Endometrium (tissue), 2 donors: ENCODE data around the gene ITPR2.

Experiments used
- FAIRE-seq: peaks from 2 replicates; lab custom pipeline; 2012; peaks lifted over from hg19 to GRCh38; lab: Jason Lieb, UNC
- donor health status: control.
- donor health status: control.

The ITPR2 gene

DNA sequence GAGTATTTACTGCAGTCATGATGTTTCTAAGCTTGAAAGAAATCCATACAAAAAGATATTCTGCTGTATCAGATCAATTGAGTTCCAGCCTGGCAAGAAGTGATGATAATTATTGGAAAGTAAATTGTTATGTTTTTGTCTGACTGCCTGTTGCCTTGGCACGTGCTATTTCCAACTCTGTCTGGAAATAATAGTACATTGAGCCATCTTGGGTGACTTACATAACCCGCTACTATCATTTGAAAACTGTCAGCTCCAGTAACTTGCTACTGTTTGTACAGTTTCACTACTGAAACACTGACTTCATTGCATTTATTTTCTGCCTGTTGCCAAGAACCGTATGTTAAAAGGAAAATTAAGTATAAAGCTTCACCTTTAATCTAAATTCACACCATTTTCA lies 318.6 kb downstream of the ITPR2 start:
- FAIRE-seq, result no peak

DNA sequence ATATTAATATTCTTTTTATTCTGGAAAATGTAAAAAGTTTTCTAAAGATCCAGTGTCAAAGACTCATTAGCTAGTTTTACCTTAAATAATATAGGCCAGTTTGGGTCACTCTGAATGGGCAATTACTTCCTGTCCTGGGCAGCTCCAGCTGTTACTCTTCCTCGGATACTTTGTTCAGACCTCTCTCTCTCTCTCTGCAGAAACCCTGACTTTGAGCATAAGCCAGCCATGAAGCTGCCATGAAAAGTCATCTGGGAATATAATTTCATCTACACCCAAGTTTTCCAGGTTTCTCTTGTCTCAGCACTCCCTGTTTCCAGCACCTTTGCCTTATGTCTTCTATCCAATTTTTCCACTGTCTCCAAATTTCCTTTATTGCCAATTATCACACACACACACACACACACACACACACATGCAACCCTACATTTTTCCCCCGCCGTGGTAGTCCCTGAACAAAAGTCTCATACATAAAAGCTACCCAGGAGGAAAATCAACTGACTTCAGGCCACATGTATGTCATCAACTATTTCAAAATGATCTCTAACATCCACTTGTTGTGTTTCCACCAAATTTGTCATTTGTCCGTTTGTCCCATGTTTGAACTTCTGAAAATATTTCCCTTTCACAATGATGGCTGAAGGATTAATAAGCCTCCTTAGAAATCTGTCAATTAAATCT lies 319.5 kb downstream of the ITPR2 start:
- FAIRE-seq, result no peak

DNA sequence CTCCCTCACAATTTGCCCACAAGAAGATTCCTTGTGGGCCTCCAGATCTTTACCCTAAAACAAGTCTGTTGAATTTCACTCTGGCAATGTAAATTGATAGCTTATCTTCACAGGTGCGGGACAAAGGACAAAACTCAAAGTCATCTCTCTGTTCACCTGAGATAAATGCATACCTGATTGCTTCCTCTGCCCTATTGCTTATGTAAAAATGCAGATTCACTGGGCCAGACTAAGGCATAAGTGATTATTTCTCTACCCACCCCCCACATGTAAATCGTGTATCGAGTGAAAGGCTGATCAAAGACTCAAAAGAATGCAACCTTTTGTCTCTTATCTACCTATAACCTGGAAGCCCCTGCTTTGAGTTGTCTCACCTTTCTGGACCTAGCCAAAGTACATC lies 320.8 kb downstream of the ITPR2 start:
- FAIRE-seq, result no peak

DNA sequence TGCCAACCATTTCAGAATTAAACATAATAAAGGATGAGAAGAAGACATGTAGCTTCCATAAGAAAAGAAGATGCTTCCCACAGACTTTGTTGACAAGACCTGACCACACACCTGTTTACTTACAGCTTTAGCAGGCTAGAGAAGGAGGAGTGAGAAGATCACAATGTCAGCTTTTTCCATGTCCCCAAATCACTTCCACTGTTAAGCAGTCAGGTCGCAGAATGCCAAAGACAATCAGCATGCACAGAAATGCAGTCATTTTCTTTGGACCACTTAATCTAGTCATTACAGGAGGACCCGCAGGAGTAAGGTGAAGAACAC lies 322.7 kb downstream of the ITPR2 start:
- no peak for FAIRE-seq

DNA sequence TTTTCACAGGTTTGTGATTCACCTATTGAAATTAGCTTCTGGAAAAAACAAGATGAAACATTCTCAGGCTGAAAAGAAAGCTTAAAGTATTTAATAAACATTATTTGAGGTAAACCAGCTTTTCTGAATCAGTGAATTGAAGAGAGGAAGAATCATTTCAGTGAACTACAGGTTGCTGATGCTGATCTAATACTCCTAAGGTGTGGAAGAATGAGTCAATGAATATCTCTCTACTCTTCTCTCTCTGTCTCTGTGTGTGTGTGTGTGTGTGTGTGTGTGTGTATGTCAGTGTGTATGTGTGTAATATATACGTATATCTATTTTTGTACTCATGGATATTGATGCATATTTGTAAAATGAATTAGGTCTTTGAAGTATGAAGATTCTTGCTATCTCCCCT lies 325.4 kb downstream of the ITPR2 start:
- no peak for FAIRE-seq

DNA sequence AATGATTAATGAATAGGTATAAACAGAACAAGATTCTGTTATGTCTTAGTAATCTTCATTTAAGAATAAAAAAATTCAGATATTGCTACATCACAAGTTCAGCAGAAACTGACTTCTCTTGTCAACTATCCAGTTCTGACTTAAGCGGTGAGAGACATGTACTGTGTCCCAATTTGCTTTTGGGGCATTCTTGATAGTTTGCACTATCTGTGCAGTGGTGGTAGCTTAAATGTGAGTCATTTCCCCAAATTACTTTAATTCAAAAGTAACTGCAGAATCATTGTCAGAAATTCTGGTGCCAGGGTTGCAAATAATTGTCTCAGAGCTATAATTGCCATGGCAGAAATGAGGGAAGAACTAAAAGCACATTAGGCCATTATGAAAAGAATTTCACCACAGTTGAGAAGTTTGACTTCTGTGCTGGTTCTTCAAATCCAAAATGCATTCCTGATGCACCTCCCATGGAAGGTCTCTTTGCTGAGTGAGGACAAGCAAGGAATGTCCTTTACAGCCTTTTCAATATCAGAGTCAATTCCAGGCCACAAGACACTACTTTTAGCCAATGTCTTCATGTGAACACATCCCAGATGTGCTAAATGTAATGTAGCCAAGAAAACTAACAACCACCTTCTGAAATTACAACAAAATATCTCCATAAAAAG lies 332.9 kb downstream of the ITPR2 start:
- no peak for FAIRE-seq

DNA sequence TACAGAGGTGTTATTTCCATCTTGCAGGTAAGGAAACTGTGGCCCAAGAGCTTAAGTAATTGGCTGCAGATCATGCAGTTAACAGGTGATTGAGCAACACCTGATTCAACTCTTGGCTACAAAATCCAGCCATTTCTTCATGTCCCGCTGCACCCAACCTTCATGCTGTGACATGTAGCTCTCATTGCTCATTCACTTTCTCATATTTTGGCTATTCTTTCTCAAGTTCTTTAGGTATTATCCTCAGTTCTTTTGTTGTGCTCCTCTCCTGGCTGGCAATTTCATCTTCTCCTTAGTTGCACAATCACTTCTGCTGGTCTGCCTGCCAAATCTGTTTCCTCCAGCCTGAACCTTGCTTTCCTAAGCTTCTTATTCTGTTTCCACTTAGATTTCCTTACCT lies 336.8 kb downstream of the ITPR2 start:
- FAIRE-seq, result no peak

DNA sequence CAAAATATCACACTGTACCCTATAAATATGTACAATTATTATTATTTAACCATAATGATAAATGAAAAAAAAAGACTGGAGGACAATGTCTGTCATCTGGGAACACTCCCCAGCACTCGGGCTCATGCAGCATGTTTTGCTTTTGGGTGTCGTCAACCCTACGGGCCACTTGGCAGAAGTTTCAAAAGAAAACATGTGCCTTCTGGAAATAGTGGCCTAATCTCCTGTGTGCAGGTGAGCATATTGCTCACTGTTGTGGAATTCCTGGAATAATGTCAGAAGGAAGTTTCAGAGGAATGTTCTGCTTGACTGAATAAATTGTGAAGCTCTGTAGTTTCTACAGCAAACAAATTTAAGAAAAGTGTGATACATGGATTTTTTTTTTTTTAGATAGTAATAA lies 339.3 kb downstream of the ITPR2 start:
- FAIRE-seq, result no peak

DNA sequence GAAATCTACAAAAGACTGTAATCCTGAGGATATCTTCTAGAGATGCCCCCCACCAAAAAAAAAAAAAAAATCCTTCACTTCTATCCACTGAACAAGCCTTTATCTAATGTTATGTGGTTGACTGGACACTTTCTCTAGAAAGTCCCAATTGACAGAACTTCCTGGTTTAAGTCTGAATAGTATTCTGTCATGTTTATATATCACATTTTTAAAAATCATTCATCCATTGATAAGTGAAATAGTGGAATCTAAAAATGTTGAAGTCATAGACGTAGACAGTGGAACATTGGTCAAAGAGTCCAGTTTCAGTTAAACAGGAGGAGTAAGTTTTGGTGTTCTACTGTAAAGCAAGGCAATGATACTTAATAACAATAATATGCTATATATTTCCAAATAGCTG lies 340.6 kb downstream of the ITPR2 start:
- FAIRE-seq, result no peak

DNA sequence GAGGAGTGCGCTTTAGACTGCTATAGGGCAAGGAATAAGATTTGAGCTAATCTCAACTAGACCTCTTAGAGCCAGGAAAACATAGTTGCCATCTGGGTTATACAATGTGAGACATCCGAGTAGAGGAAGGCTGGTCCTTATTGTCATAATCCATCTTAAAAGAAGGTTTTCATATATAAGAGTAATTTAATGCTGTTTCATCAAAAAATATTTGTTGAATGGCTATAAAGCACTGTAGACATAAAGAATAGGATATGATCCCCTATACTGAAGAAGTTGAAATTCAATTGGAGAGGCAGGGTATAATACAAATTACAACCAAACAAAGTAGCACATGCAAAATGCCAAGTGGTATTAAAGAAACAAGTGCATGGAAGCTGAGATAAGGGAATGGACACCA lies 343.1 kb downstream of the ITPR2 start:
- no peak for FAIRE-seq

DNA sequence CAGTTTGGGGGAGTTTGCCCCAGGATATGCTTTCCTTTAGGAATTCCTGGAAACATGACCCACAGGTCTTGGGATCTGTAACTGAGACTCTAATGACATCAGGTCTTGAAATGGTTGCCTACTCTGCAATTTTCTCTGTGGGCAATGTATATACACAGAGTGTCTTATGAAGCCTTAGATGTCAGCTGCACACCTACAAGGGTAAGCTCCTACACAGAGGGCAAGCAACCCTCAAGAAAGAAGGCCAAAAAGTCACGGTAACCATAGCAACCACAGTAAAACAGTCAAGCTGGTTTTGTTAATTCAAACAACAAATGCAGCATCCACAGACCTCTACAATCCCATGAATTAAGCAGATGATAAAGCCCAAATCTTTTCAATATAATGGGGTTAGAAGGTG lies 344.6 kb downstream of the ITPR2 start:
- FAIRE-seq, result no peak

DNA sequence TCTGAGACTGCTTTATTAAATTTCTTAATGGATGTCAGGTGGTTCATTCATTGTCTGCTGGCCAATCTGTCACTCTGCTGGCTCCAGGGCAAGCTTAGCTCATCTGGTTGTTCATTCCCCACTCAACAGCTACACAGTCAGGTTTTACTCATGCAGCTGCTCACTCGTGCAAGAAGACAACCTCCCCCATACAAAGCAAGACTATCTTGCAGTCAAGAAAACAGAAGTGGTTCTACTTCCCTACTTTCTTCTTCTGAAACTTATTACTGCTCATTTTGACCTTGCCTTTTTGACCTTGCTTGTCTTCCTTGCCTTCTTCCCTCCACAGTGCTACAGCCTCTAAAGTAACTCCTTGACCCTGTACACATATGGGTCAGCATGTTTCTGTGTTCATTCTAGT lies 359.7 kb downstream of the ITPR2 start:
- no peak for FAIRE-seq

DNA sequence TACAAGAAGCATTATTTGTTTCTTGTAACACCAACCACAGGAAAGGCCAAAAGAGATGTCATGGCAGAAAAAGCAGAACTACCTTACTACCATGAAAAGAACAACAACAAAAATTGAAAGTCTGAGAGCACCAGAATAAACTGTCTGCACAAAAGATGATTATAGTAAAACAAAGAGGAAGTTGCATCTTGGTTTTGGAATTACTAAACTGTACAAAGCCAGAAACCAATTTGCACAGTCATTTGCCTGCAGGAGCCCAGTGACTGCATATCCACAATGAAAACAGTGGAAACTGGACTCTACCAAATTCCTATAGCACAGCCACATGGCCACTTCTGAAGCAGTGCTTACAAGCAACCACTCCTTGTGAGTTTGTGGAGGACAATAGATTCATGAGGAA lies 361.4 kb downstream of the ITPR2 start:
- no peak for FAIRE-seq

DNA sequence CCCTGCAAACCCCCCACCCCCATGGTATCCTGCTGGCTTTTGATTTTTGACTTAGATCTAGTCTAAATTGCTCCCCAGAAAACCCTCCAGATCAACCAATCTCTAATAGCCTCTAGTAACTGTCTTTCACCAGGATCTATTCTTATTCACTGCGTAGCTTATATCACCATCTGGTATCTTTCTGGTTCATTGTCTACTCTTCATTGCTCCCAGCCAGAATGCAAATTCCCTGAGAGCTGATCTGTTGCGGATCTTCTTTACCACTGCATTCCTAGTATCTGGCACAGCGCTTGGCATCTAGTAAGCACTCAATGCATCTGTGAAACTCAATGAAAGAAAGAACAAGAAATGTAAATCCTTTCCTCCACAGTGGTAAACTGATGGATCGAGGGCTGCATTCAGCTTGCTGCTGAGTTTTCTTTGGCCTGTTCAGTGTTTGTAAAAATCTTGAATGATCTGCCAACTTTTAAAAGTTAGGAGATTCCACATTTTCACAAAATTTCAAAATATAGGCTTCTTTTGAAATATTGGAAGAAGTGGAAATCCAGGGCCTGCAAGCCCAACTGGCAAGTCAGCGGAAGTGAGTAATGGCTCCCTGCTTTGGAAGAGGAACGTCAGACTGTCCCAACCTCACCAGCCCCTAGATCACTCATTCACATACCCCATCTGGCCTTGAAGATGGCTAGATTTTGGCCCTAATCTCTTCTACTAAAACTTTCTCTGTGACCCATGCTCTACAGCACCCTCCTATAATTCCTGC lies 363.4 kb downstream of the ITPR2 start:
- no peak for FAIRE-seq

DNA sequence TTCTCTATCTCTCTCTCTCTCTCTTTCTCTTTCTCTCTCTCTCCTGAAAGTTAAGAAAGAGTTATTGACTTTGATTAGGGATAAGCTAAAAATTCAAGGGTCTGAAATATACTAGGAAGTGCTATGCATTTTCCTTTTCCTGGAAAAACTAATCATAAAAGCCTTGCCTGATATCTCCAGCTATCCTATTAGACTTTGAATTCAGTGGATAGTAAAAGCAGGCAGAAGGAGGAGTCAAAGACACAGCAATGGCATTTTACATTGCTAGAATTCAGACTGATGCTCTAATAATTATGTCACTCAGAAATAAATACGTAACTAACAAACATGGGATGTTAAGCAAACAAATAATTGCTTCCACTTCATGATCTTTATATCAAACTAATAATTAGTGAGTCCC lies 365.6 kb downstream of the ITPR2 start:
- FAIRE-seq, result no peak

DNA sequence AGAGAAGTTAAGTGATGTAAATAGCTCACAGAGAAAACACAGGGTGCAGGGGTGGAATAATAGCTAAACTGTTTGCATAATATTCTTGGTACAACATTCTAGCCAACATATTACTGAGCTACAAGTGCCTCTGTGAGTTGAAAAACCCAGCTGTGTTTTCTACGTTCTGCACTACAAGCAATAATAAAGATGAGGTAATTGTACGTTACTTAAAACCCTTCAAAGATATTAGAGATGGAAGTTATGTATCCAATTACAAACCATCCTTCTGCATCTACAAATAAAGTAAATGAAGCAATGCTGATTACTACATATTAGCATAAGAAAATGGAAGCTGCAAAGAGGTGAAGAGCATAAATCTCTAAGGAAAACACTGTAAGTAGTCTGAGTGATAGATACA lies 366.3 kb downstream of the ITPR2 start:
- FAIRE-seq, result no peak

DNA sequence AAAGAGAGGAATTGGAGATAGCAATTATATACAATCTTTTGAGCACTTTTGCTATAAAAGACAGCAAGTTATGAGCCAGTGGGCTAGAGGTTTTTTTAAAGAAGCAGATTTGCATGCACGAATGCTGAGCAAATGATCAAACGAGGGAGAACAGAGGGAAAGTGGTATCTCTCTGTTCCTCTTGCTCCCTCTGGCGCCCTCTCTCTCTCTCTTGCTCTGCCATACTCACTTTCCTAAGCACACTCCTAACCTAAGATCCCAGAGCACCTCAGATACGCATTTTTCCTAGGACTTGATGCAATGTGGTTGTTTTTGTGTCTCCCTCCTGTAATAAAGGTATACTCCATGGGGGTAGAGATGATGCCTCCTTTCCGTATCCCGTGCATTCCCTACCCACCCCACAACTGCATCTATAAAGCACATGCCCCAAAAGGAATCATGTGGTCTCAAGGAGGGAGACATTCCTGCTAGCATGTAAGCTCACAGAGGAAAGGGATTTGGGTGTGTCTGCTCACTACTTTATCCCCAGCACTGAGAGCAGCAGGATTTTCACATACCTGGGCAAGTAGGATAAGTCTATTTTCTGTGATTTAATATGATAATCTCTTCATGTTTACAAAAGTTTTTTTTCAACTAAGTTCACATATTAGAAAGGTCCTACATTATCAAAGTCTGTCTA lies 367.4 kb downstream of the ITPR2 start:
- FAIRE-seq, result no peak

DNA sequence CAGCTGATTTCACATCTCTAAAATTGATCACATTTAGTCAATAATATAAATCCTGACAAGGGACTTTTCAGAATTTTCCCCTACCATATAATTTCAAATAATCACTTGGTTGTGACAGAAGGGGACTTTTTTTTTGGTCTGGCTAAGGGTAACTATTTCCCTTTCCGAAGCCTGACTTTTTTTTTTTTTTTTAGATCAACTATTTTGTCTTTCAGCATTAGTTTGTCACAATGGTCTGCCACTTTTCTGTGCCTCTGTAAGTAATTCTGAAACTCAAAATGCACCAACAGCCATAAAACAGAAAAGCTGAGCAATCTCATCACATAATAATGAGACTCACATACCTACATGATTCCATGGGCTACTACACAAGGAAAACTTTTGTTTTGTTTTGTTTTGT lies 371.2 kb downstream of the ITPR2 start:
- no peak for FAIRE-seq

DNA sequence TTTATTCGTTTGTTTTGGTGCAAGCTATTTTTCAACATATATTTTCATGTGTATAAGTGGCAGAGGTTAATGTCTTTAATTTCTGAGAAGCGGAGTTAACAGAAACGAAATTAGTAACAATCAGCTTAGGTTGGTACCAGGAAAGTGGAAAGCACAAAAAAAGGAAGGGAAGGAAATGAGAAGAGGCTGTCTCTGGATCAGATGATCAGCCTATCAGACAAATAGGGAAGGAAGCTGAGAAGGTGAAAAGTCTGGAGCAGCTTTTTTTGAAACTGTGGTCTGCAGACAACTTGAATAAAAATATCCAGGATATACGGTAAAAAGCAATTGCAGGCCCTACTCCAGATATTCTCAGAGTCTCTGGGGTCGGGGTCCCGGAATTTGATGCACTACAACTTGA lies 372.6 kb downstream of the ITPR2 start:
- no peak for FAIRE-seq

DNA sequence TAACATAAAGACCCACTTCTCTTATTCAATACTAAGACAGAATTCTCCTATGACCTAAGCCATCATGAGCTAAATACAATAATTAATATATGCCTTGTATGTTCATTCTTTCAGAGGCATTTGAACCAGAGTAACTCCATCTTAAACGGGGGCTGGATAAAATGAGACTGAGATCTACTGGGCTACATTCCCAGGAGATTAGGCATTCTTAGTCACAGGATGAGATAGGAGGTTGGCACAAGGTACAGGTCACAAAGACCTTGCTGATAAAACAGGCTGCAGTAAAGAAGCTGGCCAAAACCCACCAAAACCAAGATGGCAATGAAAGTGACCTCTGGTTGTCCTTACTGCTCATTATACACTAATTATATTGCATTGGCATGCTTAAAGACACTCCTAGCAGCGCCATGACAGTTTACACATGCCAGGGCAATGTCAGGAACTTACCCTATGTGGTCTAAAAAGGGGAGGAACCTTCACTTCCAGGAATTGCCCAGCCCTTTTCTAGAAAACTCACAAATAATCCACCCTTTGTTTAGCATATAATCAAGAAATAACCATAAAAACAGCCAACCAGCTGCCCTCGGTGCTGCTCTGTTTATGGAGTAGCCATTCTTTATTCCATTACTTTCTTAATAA lies 376.9 kb downstream of the ITPR2 start:
- no peak for FAIRE-seq

DNA sequence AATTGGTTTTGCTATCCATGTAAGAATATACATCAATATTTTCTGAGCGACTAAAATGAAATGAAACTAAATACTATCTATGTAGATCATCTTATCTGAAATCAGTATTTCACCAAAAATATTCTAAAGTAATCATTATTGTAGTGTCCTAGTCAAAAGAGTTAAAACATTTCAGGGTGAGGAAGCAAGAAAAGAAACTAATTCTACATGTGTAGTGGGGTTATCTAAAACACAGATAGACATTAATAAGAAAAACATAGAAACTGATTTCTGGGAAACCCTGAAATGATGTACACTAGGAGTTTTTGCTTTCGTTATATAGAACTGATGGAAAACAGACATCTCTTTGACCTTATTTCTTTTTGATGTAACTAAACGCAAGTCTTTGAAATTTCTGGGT lies 379.7 kb downstream of the ITPR2 start:
- no peak for FAIRE-seq

DNA sequence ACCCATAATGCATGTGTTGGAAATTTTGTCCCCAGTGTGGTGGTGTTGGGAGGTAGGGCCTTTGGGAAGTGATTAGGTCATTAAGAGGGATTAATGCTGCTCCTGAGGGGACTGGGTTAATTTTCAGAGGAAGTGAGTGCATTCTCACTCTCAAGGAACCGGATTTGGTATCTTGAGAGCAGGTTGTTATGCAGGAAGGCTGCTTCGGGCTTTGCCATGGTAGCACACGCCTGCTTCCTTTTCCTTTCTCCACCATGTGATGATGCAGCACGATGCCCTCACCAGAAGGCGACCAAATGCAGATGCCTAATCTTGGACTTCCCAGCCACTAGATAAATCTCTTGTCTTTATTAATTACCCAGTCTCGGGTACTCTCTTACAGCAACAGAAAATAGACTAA lies 380.5 kb downstream of the ITPR2 start:
- no peak for FAIRE-seq

DNA sequence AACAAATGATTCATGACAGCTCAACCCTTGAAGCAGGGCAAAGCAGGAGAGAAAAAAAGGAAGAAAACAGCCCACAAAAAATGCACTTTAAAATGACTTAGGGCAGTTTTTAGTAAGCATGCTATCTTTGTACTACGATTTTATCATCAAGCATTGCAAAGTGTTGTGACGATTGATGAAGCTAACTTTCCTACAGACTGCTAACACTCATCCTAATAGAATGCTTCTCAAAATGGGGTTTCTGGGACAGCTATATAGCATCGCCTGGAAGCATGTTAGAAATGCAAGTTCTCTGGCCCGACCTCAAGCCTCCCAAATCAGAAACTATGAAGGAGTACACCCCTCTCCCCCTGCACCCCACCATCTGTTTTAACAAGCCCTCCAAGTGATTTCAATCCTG lies 381.2 kb downstream of the ITPR2 start:
- FAIRE-seq, result no peak
